ENCODE results near the gene TMEM14A. TPM values are rescaled to one million over a fixed set of nuclear protein-coding genes. Genes with fewer than 3 reads are reported as not detected.

TMEM14A gene
- total and polyA plus RNA-seq, 3 donors from 2014 or later: 23.7 to 33.4 (median 27.4) TPM

GRCh38 chr6:52644253-52644652 is 26.7 kb upstream of the TMEM14A start:
- no peak for TF ChIP-seq POLR2A (IDR thresholded peaks at IDR 0.05)
- no peak for TF ChIP-seq CTCF (IDR thresholded peaks at IDR 0.05)
- Histone ChIP-seq H3K27me3 (no peaks in the 10 kb centered on the region), H3K4me1 (no peaks in the 10 kb centered on the region), H3K36me3 (ENCODE audit: low read depth, missing control alignments) (no peaks in the 10 kb centered on the region), H3K4me3 (no peak overlapping the region), H3K27ac (no peak overlapping the region), H3K9me3 (no peaks in the 10 kb centered on the region)
- intact Hi-C loops (cut with DNase I; ENCODE audit: low total_unique reads): no loop called here
- WGBS, 2 donors: 80% methylated on average over 4 of the region's 4 CpGs
- DNase-seq: no peak

GRCh38 chr6:52645976-52646375 is 24.9 kb upstream of the TMEM14A start:
- no peaks in the 10 kb centered on the region for H3K27me3 ChIP-seq
- no peaks in the 10 kb centered on the region for H3K36me3 ChIP-seq (ENCODE audit: low read depth, missing control alignments)
- no peaks in the 10 kb centered on the region for H3K9me3 ChIP-seq
- intact Hi-C loops (cut with DNase I; ENCODE audit: low total_unique reads): no loop called here
- DNase-seq: no peak
- no peaks in the 10 kb centered on the region for H3K4me1 ChIP-seq
- H3K27ac ChIP-seq: no peak overlapping the region
- 94% methylated on average over 4 of the region's 4 CpGs for WGBS, 2 donors
- TF ChIP-seq POLR2A (IDR thresholded peaks at IDR 0.05) (no peak), CTCF (IDR thresholded peaks at IDR 0.05) (no peak)
- H3K4me3 ChIP-seq: no peak overlapping the region

- Histone ChIP-seq H3K36me3 (ENCODE audit: low read depth, missing control alignments) (no peaks in the 10 kb centered on the region), H3K9me3 (no peaks in the 10 kb centered on the region), H3K4me3 (no peak overlapping the region), H3K4me1 (no peaks in the 10 kb centered on the region), H3K27ac (no peak overlapping the region), H3K27me3 (no peaks in the 10 kb centered on the region)
- 80 to 84% methylated on average over 3 of the region's 3 CpGs for WGBS, 2 donors
- TF ChIP-seq POLR2A (IDR thresholded peaks at IDR 0.05) (no peak), CTCF (IDR thresholded peaks at IDR 0.05) (no peak)
- intact Hi-C loops (cut with DNase I; ENCODE audit: low total_unique reads): no loop called here
- DNase-seq: no peak
These were observed 23.7 kb upstream of the TMEM14A start for GRCh38 chr6:52647199-52647598.

GRCh38 chr6:52649536-52650160 is 21.3 kb upstream of the TMEM14A start:
- no peaks in the 10 kb centered on the region for H3K36me3 ChIP-seq (ENCODE audit: low read depth, missing control alignments)
- intact Hi-C loops (cut with DNase I; ENCODE audit: low total_unique reads): no loop called here

More at GRCh38 chr6:52649536-52650160, 21.3 kb upstream of the TMEM14A start:
- no peak for DNase-seq
- Histone ChIP-seq H3K9me3 (no peaks in the 10 kb centered on the region), H3K27me3 (no peaks in the 10 kb centered on the region), H3K4me1 (no peaks in the 10 kb centered on the region), H3K4me3 (no peak overlapping the region), H3K27ac (no peak overlapping the region)
- whole genome bisulfite sequencing, 2 donors: 56 to 71% methylated on average over 2 of the region's 2 CpGs
- TF ChIP-seq CTCF (IDR thresholded peaks at IDR 0.05): no peak
- TF ChIP-seq POLR2A (IDR thresholded peaks at IDR 0.05): no peak

All from testis (tissue), 3 donors.